Right ventricle myocardium inferior (tissue), 1 donor: ENCODE results near the gene B9D2. TPM values are rescaled to one million over a fixed set of nuclear protein-coding genes. Genes with fewer than 3 reads are reported as not detected.
"Not testable (repeated sequence)": the region's sequence is repeated elsewhere in the genome, so short reads cannot be mapped to it uniquely, and the experiment has no call there.

Experiments
- ATAC-seq: fragments of 200-7000 bp; cut with Tn5 transposase; one replicate; pipeline ENCODE4 v1.9.1; 2020; ENCODE audit warnings: mild to moderate bottlenecking, moderate library complexity
- DNase-seq: peaks from one replicate; pipeline ENCODE4 v3.0.0; 2021; ENCODE audit errors: missing footprints
- intact Hi-C: fragments of 100-400 bp; cut with DNase I; formaldehyde crosslinking; loops from one replicate; pipeline ENCODE4 v1.11.0; 2022
- total RNA-seq: library from RNA; stranded (reverse); fragmentation: NEBNext Ultra II Directional; extraction: Animal tissue kit (Norgen Biotek cat#: 25700); gene quantifications from one replicate; pipeline ENCODE4 v1.2.1, GENCODE V29; 2021
- donor health status: DM: no; HTN: yes; CAD: no; lungs with severe emphysema.

The B9D2 gene
- total RNA-seq, 1 donor from 2014 or later: 3.2 TPM

DNA sequence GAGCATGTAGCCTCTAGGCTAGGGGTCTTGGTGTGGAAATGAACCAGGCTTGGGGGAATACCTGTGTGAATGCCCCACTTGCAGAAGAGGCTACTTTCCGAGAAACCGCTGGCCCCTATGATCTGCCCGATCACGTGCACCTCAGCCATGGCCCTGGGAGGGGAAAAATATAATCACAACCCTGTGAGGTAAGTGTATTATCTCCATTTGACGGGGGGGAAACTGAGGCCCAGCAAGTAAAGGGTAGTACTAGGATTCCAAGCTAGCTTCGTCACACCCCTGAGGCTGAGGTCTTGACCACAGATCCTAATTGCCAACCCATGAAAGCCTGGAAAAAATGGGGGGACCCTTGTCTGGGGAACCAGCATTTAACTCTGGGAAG is 587 bp downstream of the B9D2 start:
- intact Hi-C loops: loop anchor here (5.0 kb wide), 1 partner anchor 101 kb away; the partner anchor contains the start of gene HNRNPUL1
- no peak for DNase-seq
- no peak for ATAC-seq

DNA sequence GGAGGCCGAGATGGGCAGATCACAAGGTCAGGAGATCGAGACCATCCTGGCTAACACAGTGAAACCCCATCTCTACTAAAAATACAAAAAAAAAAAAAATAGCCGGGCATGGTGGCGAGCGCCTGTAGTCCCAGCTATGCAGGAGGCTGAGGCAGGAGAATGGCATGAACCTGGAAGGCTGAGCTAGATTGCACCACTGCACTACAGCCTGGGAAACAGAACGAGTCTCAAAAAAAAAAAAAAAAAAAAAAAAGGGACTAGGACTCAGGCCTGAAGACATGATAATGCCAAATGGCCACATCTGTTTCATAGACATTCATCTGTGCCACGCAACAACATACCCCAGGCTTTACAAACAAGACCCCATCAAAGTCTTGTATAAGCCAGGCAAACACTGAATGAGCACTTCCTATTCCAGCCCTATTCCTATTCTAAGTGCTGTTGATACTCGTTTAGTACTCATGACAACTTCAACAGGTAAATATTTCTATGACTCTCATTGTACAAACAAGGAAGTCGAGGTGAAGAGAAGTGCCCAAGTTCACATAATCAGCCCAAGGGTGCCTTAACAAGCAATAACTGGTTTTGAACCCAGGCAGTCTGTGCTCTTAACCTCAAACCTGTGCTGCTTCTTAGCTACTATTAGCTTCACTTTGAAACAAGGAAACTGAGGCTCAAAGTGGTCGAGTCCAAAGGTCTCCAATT is 1.7 kb downstream of the B9D2 start:
- DNase-seq (no peak), ATAC-seq (no peak)
- intact Hi-C loops: loop anchor here (5.0 kb wide), 1 partner anchor 100 kb away; the partner anchor contains the start of gene HNRNPUL1

DNA sequence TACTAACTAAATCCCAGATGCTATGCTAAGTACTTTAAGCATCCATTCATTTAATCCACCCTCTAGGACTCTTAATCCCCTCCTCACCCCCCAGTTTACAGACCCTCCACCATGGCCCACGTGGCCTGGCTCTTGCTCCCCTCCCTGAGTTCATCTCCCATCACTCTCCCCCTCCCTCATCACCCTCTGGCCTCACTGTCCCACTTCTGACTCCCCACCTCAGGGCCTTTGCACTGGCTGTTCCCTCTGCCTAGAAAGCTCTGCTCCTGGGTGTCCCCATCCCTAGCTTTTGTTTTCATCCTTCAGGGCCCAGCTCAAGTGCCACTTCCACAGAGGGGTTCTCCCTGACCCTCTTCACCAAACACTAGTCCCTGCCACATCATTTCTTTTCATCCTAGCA is 4.2 kb downstream of the B9D2 start:
- ATAC-seq: no peak
- DNase-seq: no peak
- intact Hi-C loops: loop anchor here (5.0 kb wide), 1 partner anchor 97 kb away; the partner anchor contains the start of gene HNRNPUL1

DNA sequence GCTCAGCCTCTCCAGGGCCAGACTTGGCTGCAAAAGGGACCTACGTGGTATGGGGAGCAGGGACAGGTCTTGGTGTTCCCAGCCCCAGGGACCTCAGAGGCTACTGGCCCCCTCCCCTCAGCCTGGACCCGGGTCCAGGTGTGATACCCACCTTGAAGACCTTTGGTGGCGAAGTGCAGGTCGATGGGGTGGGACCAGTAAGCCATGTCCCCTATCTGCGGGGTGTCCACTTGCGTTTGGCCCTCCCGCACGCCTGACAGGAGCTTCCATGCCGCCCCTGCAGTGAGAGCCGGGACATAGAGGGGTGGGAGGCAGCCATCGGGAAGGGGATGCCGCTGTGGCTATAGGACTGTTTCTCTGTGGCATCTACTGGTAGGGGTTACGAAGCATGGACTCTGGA is 6.2 kb downstream of the B9D2 start:
- intact Hi-C loops: no loop called here
- no peak for ATAC-seq
- no peak for DNase-seq

GRCh38 chr19:41356984-41357739 is 6.8 kb downstream of the B9D2 start:
- intact Hi-C loops: no loop called here
- no peak for DNase-seq
- ATAC-seq: no peak

DNA sequence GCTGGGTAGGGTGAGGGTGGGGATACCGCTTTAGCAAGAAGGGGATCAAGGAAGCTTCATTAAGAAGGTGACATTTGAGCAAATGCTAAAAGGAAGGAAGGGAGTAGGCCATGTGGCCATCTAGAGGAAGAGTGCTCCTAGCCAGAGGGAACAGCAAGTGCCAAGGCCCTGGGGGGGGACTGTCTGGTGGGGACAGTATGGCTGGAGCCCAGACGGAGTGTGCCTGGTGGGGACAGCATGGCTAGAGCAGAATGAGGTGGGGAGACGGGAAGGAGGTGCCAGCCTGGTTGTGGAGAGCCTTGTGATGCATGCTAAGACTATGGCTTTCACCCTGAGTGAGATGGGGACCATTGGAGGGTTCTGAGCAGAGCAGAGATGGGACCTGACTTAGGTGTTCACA is 8.1 kb downstream of the B9D2 start:
- ATAC-seq: no peak
- intact Hi-C loops: no loop called here
- no peak for DNase-seq

- no peak for ATAC-seq
- no peak for DNase-seq
- intact Hi-C loops: no loop called here
Observed at GRCh38 chr19:41355035-41355434, 8.9 kb downstream of the B9D2 start.

DNA sequence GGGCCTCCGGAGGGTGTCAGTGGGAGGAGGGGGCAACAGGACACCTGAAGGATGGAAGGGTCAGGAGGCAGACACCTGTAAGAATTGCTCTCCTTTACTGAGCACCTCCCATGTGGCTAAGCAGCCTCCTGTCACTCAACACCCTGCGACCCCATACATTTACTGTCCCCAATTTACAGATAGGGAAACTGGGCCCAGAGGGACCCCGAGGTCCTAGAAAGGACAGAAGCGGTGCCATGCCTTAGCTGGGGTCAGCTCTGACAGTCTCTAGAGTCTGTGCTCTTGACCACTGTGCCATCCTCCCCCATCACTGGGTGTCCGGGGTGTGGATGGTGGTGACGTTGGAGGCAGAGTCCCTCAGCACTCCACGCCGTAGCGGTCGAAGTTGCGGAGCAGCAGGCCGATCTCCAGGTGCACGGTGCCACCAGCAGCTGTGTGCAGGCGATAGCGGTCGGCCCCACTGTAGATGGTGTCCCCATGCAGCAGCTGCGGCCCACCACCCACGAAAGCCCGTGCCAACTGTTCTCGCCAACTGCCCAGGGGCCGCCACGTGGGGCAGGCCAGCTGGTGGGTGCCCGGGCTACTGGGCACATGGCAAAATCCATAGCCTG is 9.5 kb downstream of the B9D2 start:
- DNase-seq: no peak
- intact Hi-C loops: loop anchor here (5.0 kb wide), 1 partner anchor 152 kb away; no protein-coding TSS in a partner anchor
- no peak for ATAC-seq

- ATAC-seq (peak; percentile 78), DNase-seq (peak; percentile 96)
- intact Hi-C loops: loop anchor here (5.0 kb wide), 1 partner anchor 151 kb away; no protein-coding TSS in a partner anchor
Observed at GRCh38 chr19:41353466-41354342, 10.2 kb downstream of the B9D2 start, which contains the start of gene TGFB1. Gene TGFB1, minus strand, starts transcription at chr19:41353922. Its CDS starts 878 bp downstream, at chr19:41353044.

- peak; percentile 30 for ATAC-seq
- intact Hi-C loops: loop anchor here (5.0 kb wide), 1 partner anchor 151 kb away; no protein-coding TSS in a partner anchor
Observed at GRCh38 chr19:41352609-41353465, 11.1 kb downstream of the B9D2 start.

DNA sequence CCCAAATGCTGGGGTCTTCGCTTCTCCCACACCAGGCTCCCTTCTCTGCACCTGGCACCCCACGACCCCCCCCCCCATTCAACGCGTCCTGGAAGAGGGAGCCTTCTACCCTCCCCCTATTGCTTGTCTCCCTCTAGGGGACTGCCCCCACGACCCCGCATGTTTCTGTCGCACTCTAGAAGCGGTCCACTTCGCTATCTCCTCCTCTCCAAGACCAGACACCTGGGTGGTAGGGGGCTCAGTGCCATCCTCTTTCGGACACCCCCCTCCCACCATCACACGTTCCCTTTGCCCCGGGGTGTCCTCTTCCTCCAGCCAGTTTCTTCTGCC is 11.7 kb downstream of the B9D2 start:
- ATAC-seq (no peak), DNase-seq (no peak)
- intact Hi-C loops: loop anchor here (5.0 kb wide), 1 partner anchor 150 kb away; no protein-coding TSS in a partner anchor

More at GRCh38 chr19:41352609-41353465, 11.1 kb downstream of the B9D2 start:
- DNase-seq: peak; percentile 87

GRCh38 chr19:41351339-41352245 is 12.4 kb downstream of the B9D2 start:
- intact Hi-C loops: loop anchor here (1.0 to 5.0 kb wide), 3 partner anchors 26 to 149 kb away; partner anchors contain the start of gene CCDC97
- ATAC-seq (peak; percentile 60), DNase-seq (peak; percentile 91)

GRCh38 chr19:41350735-41351338 is 13.1 kb downstream of the B9D2 start:
- ATAC-seq (peak; percentile 17), DNase-seq (no peak)
- intact Hi-C loops: loop anchor here (1.0 to 5.0 kb wide), 3 partner anchors 26 to 149 kb away; partner anchors contain the start of gene CCDC97

DNA sequence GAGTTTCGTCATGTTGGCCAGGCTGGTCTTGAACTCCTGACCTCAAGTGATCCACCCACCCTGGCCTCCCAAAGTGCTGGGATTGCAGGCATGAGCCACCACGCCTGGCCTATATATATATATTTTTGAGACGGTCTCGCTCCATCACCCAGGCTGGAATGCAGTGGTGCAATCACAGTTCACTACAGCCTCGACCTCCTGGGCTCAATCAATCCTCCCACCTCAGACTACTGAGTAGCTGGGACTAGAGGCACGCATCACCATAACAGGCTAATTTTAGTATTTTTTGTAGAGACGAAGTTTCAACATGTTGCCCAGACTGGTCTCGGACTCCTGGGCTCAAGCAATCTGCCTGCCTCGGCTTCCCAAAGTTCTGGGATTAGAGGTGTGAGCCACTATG is 17.0 kb downstream of the B9D2 start:
- intact Hi-C loops, DNase-seq, ATAC-seq: not testable (repeated sequence)

DNA sequence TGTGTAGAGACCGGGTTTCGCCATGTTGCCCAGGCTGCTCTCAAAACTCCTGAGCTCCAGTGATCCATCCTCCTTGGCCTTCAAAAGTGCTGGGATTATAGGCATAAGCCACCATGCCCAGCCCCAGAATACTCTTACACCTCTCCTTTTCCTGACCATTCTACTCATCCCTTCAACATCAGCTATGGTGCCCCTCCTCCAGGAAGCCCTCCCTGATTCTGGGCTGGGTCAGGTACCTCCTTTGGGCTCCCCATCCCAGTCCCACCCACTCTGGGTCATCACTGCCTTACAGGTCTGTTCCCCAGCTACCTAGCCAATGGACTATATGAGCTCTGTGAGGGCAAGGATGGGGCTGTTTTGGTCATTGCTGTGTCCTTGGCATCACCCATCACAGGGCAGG is 19.8 kb downstream of the B9D2 start:
- DNase-seq (no peak), ATAC-seq (no peak)
- intact Hi-C loops: no loop called here
